Calu3 (cell line): ENCODE measurements around the gene SLC39A9. TPM values are rescaled to one million over a fixed set of nuclear protein-coding genes. Genes with fewer than 3 reads are reported as not detected.

Experiments used
- BruUV-seq: library from RNA; stranded (reverse); fragments of 400-500 nt; replicated peaks from 2 replicates; lab custom pipeline; 2021; lab: Mats Ljungman, UMichigan
- CTCF ChIA-PET: fragments of 300-600 bp; sonication (Branson Sonifier 250); formaldehyde crosslinking; loops from one replicate; lab custom pipeline; 2022; ENCODE audit warnings: antibody characterized with exemption; lab: Charles Lee
- DNase-seq: peaks from one replicate; pipeline ENCODE4 v3.0.0; 2022
- H3K27ac Mint-ChIP-seq: one replicate; pipeline ENCODE4 v1.8.0; 2022; ENCODE audit warnings: mixed read lengths; ENCODE audit not compliant: unreplicated experiment
- H3K27me3 Mint-ChIP-seq: one replicate; pipeline ENCODE4 v1.8.0; 2022; ENCODE audit warnings: mixed read lengths; ENCODE audit not compliant: unreplicated experiment
- H3K36me3 Mint-ChIP-seq: one replicate; pipeline ENCODE4 v1.8.0; 2022; ENCODE audit warnings: mild to moderate bottlenecking, moderate library complexity, mixed read lengths; ENCODE audit not compliant: insufficient read depth, unreplicated experiment
- H3K4me1 Mint-ChIP-seq: one replicate; pipeline ENCODE4 v1.8.0; 2022; ENCODE audit warnings: mild to moderate bottlenecking, low read depth, mixed read lengths; ENCODE audit not compliant: unreplicated experiment
- H3K4me3 Mint-ChIP-seq: one replicate; pipeline ENCODE4 v1.8.0; 2022; ENCODE audit warnings: mild to moderate bottlenecking, low read depth, moderate library complexity, mixed read lengths; ENCODE audit not compliant: unreplicated experiment
- H3K9me3 Mint-ChIP-seq: one replicate; pipeline ENCODE4 v1.8.0; 2022; ENCODE audit warnings: low read depth, mixed read lengths; ENCODE audit not compliant: unreplicated experiment
- intact Hi-C: fragments of 100-400 bp; cut with micrococcal nuclease; formaldehyde crosslinking; loops from one replicate; pipeline ENCODE4 v1.10.0; 2022; ENCODE audit not compliant: unreplicated experiment
- total RNA-seq: library from RNA; stranded (reverse); gene quantifications from 2 replicates; pipeline ENCODE4 v1.2.3, GENCODE V29; 2022
- TF ChIP-seq, protein P1 (sequence below): fragments of 200-600 bp; IDR thresholded peaks from one replicate; pipeline ENCODE4 v1.8.0; 2022; ENCODE audit warnings: antibody characterized with exemption; ENCODE audit not compliant: unreplicated experiment

SLC39A9 gene
- total RNA-seq, 1 experiment from 2014 or later, result 94.7 TPM

DNA sequence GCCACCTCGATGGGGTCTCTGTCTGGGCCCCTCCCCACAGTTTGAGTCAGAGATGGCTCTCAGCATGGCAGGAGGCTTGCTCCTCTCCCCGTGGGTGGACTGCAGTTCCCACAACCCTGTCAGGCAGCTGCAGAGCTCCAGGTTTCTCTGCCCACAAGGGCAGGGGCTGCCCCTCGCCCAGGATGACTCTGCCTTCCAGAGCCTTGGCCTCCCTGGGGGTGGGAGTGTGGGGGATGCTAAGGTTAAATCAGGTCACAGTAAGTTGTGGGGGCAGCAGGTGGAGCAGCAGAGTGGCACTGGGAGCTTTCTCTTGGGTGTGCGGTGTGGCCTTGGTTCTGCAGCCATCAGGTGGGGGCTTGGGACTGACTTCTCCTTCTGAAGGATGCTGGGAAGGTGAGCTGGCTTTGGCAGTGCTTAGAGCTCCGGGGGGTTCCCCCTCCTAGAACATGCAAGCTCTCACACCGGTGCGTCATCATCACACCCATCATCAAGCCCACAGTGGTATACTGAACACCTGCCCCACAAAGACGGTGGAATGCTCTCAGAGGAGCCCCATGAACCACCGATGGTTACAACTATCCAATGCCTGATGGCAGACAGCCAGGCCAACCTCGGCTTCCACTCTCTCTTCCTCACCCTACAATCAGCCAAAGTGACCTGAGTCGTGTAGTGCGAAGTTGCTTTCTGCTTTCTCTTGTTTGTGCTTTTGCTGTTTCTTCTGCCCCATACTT, 40.1 kb upstream of the SLC39A9 start:
- TF ChIP-seq, protein P1, sequence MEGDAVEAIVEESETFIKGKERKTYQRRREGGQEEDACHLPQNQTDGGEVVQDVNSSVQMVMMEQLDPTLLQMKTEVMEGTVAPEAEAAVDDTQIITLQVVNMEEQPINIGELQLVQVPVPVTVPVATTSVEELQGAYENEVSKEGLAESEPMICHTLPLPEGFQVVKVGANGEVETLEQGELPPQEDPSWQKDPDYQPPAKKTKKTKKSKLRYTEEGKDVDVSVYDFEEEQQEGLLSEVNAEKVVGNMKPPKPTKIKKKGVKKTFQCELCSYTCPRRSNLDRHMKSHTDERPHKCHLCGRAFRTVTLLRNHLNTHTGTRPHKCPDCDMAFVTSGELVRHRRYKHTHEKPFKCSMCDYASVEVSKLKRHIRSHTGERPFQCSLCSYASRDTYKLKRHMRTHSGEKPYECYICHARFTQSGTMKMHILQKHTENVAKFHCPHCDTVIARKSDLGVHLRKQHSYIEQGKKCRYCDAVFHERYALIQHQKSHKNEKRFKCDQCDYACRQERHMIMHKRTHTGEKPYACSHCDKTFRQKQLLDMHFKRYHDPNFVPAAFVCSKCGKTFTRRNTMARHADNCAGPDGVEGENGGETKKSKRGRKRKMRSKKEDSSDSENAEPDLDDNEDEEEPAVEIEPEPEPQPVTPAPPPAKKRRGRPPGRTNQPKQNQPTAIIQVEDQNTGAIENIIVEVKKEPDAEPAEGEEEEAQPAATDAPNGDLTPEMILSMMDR, result no peak
- Mint-ChIP-seq H3K4me3 (no peak overlapping the region), H3K36me3 (no peaks in the 10 kb centered on the region), H3K4me1 (no peaks in the 10 kb centered on the region), H3K27me3 (peaks cover 21% of the 10 kb centered on the region), H3K9me3 (no peaks in the 10 kb centered on the region), H3K27ac (no peak overlapping the region)
- no TSS peak for BruUV-seq
- no peak for DNase-seq
- CTCF ChIA-PET, result no interaction called here
- intact Hi-C loops, result no loop called here

DNA sequence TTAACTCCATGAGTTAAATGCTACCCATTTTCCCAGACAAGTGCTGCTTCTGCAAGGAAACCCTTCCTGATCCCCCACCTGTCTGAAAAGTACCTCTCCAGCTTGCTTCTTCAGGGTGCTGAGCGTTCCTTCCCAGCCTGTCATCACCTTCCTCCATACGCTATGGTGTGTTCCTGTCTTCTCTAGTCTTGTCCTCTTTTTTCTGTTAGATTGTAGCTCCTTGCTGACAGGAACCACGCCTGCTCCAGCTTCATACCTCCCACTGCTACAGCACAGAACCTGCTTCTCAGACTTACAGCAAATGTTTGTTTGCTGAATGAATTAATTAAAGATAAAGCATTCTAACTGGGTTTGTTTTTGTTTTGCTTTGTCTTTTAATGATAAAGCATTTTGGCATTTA, 39.5 kb upstream of the SLC39A9 start:
- BruUV-seq, result no TSS peak
- no peak overlapping the region for H3K4me3 Mint-ChIP-seq

DNA sequence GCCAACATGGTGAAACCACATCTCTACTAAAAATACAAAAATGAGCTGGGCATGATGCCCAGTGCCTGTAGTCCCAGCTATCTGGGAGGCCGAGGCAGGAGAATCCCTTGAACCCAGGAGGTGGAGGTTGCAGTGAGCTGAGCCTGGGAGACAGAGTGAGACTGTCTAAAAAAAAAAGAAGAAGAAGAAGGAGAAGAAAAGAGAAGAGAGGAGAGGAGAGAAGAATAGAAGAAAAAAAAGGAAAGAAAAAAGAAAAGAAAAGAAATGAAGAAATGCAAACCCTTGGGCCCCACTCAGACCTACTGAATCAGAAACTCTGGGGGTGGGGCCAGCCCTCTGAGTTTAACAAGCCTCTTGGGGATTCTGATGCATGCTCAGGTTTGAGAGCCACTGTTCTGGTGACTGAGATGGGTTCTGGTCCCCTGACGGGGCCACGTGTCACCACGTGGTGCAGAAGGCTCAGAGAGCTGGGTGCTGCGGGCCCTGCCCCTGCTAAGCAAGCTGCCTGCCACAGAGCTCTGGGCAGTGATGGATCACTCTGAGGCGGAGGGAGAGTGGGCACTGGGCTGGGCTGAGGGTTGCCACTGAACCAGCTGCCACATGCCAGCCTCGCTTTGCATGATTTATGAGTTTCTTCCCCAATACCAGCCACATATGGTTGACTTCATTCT, 37.9 kb upstream of the SLC39A9 start:
- CTCF ChIA-PET, result interaction anchor here (0.5 kb wide), 1 partner anchor 500 kb away, joined by 3 read pairs; no protein-coding TSS in a partner anchor
- Mint-ChIP-seq H3K4me3 (no peak overlapping the region), H3K27ac (no peak overlapping the region), H3K36me3 (no peaks in the 10 kb centered on the region), H3K4me1 (no peaks in the 10 kb centered on the region), H3K9me3 (no peaks in the 10 kb centered on the region), H3K27me3 (peaks cover 21% of the 10 kb centered on the region)
- no TSS peak for BruUV-seq
- TF ChIP-seq, protein P1, result no peak
- DNase-seq, result no peak
- intact Hi-C loops, result no loop called here

More for the DNA sequence above, 39.5 kb upstream of the SLC39A9 start:
- Mint-ChIP-seq H3K36me3 (no peaks in the 10 kb centered on the region), H3K4me1 (no peaks in the 10 kb centered on the region), H3K9me3 (no peaks in the 10 kb centered on the region), H3K27me3 (peaks cover 21% of the 10 kb centered on the region), H3K27ac (no peak overlapping the region)
- intact Hi-C loops, result no loop called here
- DNase-seq, result no peak
- TF ChIP-seq, protein P1, result no peak
- CTCF ChIA-PET, result interaction anchor here (1.1 kb wide), 1 partner anchor 16 kb away, joined by 3 read pairs; no protein-coding TSS in a partner anchor

DNA sequence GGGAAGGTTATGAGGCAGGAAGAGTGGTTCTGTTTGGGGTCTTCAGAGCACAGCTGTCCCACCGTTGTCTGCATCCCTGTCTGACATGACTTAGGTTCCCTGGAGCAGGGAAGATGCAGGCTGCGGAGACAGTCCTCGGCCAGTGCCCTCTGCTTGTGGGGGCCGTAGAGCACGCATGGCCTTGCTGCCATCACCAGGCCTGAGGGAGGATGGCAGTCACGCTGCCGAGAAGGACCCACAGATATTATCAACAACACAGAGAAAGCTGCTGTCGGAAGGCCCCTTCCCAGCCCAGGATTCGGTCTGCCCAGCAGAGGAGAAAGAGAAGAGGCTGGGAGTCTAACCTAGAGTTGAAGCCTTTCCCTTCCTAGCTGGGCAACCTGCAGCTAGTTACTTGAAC, 35.4 kb upstream of the SLC39A9 start:
- no peak for DNase-seq
- CTCF ChIA-PET, result no interaction called here
- TF ChIP-seq, protein P1, result no peak
- no TSS peak for BruUV-seq
- intact Hi-C loops, result no loop called here
- no peaks in the 10 kb centered on the region for H3K4me1 Mint-ChIP-seq
- H3K4me3 Mint-ChIP-seq, result no peak overlapping the region
- H3K36me3 Mint-ChIP-seq, result no peaks in the 10 kb centered on the region
- H3K9me3 Mint-ChIP-seq, result no peaks in the 10 kb centered on the region
- H3K27me3 Mint-ChIP-seq, result peaks cover 16% of the 10 kb centered on the region
- no peak overlapping the region for H3K27ac Mint-ChIP-seq
